HG03565 (cell line): ENCODE measurements around the gene ALG12.

ENCODE experiments used
- ATAC-seq: cut with Tn5 transposase; IDR thresholded peaks from one replicate; pipeline ENCODE4 v1.9.1; 2021; ENCODE audit warnings: mild to moderate bottlenecking, moderate library complexity; ENCODE audit not compliant: unreplicated experiment

ALG12 gene

DNA sequence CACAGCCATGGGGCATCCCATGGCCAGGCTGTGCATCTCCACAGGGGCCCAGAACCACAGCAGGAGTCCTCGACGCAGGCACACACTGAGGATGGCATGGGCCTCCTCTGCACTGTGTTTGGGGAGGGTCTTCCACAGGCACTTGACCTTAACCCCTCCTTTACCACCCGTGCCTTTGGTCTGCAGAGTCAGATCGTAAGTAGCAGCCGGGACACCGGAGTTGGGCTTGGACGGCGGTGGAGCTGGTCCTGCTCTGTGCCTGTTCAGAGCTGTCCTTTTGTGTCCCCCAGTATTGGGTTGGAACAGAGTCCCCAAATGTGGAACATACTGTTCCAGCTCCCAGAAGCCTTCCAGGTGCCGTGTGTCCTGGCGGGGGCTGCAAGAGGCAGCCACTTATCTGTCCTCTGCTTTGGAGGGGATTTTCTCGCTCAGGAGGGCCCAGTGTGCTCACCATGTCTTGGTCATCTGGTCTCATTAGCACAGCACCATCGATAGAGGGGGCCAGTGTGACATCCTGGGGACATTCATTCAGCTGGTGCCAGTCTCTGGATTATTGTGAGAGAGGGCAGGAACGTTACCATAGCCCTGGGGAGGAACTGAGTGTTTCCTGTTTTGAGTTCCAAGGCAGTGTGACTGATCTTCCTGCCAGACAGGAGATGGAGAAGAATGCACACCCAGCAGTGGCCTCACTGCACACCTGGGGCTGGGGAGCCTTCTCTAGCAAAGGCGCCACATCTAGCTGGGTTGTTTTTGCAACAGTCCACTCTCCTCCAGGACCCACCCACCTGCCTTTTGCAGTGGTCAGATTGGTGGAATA lies 12.6 kb upstream of the ALG12 start:
- ATAC-seq: no peak

DNA sequence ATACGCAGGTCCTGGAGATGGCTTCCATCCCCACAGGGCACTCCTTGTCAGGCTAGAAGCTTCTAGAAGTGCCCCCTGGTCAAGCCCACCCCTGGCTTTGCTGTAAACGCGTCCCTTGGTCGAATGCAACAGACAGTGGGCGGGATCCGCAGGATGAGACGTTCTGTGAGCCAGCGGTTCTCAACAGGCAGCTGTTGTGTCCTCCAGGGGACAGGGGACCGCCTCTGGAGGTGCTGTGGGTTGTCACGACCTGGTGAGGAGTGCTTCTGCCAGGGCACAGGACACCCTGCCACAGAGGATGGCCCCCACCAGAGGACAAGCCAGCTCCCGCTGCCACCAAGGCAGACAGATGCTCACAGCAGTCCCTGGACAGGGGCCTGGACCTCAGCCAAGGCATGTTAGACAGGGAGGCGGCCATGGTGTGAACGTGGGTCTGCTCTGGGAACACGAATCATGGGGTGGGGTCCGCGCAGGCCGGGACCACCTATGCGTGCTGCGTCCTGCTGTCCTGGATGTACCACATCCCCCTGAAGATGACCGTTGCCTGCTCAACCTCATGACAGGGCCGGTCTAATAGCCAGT lies 11.8 kb upstream of the ALG12 start:
- no peak for ATAC-seq

DNA sequence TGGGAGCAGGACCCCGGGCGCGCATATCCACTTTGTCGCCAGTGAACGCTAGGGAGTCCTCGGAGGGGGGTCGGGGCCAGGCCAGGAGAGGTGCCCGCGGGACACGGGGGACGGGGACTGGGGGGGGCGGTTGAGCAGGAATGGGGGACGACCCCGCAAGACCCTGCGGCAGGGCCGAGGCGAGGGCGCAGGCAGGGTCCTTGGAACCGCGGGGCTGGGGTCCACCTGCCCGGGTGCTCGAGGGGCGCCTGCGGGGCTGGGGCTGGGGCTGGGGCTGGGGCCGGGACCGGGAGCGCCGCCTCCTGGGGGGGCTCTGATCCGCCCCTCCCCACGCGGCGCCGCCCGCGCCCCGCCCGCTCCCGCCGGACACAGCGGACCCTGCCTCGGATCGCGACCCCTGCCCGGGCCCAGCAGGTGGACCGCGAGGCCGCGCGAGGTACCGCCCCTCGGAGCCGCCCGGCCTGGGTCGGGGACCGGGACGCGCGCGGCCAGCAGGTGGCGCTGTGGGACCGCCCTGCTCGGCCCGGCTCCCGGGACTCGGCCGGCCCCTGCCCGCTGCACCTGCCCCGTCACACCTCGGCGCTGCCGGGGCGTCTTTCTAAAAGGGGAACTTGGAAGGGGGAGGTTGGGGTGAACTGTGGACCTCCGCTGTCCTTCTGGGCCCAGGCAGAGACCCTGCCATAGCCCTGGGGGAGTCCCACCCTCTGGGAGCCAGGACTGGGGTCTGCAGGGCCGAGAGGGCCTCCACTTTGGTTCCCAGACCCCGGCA lies 11.2 kb upstream of the ALG12 start:
- no peak for ATAC-seq

DNA sequence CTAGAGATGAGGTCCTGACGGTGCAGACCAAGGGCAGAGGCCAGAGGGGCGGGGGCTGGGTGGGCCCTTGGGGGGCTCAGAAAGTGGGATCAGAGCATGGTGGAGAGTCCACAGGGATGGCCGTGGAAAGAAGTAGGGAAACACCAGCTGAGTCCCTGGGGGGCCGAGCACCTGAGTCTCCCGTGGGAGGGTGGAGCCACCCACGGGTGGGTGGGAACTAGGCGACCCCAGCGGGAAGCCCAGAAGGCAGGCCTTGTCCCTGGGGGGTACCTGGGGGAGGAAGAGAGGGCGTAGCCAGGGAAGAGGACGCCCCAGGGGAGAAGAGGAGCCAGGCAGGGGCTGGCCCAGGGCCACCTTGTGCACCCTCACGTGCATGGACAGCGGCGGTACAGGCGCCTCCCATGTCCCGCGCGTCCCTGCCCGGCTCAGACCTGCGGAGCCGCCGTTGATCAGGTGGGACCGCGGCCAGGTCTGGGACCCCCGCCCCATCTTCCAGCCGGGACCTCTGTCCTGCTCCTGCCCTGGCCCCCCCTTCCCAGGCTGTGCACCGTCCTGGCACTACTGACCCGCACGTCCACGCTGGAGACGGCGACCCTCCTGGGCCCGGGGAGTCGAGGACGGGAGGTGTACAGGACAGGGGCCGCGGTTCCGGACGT lies 10.4 kb upstream of the ALG12 start:
- no peak for ATAC-seq

DNA sequence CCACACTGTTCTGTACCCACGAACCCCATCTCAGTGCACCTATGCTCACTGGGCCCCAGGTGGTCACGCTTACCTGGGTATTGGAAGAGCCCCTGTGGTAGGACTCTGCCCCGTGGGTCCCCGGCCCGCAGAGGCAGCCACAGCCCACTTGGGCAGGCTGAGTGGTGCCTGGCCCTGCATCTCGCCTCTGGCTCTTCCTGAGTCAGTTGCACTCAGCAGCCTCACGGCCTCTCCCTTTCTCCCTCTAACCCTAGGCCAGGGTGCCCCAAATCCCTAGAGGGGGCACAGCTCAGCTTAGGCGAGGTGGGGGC lies 9.9 kb upstream of the ALG12 start:
- ATAC-seq: no peak

- ATAC-seq: no peak
These were observed 9.4 kb upstream of the ALG12 start for GRCh38 chr22:49927483-49928184.

DNA sequence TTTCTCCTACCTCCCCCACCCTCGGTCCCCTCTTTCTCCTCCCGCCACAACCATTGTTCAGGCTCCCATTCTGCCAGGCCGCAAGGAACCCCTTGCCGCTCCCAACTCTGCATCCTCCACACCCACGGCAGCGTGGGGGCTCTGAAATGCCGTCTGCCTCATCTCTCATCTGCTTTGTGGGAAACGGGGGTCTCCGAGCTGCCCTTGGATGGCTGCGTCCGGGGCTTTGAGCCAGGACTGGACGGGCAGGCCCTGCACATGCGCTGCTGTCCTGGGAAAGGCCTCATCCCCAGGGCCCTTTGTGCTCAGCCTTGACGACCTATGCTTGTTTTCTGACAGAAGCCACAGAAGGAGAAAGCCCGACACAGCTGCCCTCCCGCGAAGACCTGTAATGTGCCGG lies 8.7 kb upstream of the ALG12 start:
- ATAC-seq: no peak

GRCh38 chr22:49925525-49926128 lies 7.4 kb upstream of the ALG12 start:
- no peak for ATAC-seq

DNA sequence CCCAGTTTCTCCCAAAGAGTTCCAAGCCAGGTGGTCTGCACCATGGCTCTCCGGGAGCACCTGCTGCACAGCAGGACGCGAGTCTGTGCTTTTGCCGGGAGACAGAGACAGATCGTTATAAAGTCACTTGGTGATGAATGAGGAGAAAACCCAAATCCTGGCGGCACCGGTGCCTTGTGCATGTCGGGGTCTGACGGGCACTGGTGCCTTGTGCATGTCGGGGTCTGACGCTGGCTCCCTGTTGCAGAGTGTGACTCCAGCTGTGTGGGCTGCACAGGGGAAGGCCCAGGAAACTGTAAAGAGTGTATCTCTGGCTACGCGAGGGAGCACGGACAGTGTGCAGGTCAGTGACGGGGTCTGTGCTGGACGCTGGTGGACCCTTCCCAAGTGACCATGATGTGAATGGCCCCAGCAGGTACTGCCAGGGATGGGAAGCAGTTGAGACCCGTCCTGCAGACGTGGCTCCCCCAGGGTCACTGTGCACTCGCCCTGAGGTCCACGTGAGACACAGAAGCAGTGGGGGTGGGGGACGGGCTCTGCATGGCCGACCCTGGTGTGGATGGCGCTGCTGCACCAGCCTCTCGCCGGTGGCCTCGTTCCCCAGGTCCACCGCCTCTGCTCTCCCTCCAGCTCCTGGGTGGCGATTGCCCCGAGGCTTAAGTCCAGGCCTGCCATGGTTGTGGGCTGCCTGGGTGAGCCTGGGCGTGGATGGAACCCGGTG lies 6.0 kb upstream of the ALG12 start:
- no peak for ATAC-seq

DNA sequence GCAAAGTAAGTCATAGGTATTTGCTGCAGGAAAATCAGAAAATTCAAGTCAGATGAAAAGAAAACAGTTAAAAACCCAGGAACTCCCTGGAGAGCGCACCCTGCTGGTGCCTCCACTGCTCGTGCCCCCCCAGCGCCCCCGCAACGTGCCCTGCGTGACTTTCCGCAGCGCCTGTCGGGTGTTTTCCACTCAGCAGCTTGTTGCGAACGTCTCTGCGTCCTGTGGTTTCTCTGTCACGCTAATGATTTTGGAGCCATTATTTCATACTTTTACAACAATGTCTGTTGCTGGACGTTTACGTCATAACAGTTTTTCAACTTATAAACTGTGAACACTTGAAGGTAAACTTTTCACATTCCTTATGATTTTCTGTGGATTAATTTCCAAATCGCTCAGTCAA lies 5.2 kb upstream of the ALG12 start:
- no peak for ATAC-seq

- ATAC-seq: no peak
These were observed 4.7 kb upstream of the ALG12 start for GRCh38 chr22:49922926-49923325.

- ATAC-seq: no peak
These were observed 4.2 kb upstream of the ALG12 start for GRCh38 chr22:49922484-49922883.

DNA sequence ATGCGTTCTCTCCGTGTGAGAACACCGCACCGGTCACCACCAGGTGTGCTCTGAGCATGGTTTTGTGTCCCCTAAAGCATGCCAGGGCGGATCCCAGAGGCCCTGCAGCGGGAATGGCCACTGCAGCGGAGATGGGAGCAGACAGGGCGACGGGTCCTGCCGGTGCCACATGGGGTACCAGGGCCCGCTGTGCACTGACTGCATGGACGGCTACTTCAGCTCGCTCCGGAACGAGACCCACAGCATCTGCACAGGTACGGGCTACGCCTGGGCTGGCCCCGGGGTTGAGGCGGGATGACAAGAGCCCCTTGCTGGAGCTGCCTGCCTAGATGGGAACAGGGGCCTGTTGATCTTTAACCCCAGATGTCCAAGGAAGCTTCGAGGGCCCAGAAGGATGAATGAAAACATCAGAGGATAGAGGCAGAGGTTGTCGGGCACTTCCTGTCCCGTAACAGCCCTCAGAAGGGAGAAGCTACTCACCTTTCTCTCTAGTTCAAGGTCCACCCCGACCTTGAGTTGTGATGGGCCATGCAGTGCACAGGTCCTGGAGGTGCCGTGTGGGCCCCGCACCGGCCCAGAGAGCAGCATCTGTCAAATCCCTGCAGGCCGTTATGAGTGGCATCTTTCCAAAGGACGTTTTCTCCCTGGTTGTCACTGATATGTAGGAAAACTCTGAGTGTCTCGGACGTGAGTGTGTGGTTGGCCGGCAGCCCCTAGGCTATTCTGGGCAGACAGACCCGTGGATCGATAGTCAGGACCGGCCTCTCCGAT lies 3.5 kb upstream of the ALG12 start:
- ATAC-seq: no peak

DNA sequence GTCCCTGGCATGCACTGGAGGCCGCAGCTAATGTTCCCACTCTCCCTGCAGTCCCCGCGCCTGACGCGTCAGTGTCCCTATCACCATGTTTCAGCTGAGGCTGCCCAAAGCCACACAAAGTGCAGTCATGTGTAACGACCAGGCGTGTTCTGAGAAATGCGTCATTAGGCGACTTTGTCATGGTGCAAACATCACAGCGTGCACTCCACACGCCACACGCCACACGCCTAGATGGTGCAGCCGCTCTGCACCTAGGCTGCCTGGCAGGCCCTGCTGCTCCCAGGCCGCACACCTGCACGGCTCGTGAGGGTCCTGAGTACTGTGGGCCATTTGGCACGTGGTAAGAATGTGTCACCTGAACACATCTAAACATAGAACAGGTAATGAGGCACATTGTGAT lies 2.6 kb upstream of the ALG12 start:
- ATAC-seq: no peak

DNA sequence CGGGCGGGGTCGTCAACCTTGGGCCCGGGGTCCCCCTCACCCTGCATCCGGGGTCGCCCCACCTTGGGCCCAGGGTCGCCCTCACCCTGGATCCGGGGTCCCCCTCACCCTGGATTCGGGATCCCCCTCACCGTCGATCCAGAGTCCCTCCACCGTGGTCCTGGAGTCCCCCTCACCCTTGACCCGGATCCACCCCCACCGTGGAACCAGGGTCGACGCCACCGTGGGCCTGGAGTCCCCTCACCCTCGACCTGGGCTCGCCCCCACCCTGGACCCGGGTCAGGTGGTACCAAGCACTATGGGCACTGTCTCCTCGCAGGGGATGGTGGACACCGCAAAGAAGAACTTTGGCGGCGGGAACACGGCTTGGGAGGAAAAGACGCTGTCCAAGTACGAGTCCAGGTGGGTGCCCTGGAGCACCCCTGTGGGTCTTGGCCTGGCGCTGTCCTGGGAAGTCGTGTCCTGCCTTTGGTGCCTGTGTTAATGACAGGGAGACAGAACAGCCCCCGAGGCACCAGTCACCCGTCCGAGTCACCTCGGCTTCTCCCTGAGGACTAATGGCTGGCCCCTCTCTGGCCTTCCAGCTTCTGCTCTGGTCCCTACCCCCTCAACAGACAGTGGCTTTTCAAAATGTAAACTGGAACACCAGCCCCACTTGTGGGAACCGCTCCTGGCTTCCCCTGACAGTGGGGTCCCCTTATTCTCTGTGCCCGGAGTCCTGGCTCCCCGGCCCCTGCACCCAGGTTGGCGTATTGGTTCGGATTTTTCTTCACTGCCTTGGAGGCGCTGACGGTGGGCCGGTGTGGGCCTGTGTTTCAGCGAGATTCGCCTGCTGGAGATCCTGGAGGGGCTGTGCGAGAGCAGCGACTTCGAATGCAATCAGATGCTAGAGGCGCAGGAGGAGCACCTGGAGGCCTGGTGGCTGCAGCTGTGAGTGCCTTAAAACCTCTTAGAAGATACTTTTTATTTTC lies 958 bp upstream of the ALG12 start:
- no peak for ATAC-seq

GRCh38 chr22:49916831-49917230 lies 1.4 kb downstream of the ALG12 start:
- ATAC-seq: no peak

GRCh38 chr22:49915610-49916009 lies 2.6 kb downstream of the ALG12 start:
- no peak for ATAC-seq

DNA sequence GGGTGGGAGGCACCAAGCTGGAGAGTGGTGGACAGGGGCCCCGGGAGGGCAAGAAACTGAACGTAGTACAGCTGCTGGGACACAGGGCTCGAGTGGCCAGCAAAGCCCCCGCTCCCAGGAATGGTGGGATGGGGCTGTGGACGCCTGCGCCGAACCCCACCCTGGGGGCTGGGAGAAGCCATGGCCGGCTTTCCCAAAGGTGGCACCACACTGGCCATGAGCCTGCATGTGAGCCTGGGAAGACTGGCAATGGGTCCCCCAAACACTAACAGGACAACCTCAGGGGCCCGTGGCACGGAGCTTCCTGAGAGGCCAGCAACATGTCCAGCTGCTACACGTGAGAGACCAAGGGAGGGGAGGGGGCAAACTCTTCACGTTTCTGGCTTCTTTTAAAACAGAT lies 4.0 kb downstream of the ALG12 start:
- no peak for ATAC-seq
